DOHH2 (cell line): ENCODE data around the gene KCNMA1.

ENCODE experiments used
- EZH2phosphoT487 ChIP-seq: fragments of 200-600 bp; sonication (generic); IDR thresholded peaks from 2 replicates; pipeline ENCODE4 v1.6.1; 2017; ENCODE audit warnings: borderline replicate concordance, mild to moderate bottlenecking, antibody characterized with exemption, low read length, moderate library complexity, mixed read lengths
- TF ChIP-seq, protein P1 (sequence below): fragments of 200-600 bp; sonication (generic); IDR thresholded peaks from one replicate; pipeline ENCODE4 v1.5.1; 2014; ENCODE audit warnings: antibody characterized with exemption, mild to moderate bottlenecking, low read depth, low read length; ENCODE audit not compliant: poor library complexity, severe bottlenecking

DNA sequence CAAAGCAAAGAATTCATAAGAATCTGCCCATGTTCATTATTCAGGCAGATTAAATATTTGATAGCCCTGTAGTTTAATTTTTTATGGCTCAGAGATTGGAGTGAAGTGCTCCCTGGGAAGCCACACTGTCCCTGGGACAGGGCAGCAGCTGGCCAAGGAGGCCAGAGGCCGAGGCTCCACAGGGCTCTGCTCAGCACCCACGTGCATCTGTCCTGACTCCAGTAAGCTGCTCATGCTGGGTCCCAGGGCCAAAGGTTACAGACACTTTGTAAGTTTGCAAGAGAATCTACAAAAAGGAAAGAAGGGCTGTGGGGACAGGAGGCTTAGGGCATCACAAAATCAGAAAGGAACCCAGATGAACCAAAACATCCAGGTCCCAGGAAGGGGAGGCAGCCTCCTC is 155.5 kb downstream of the KCNMA1 start:
- TF ChIP-seq, protein P1, sequence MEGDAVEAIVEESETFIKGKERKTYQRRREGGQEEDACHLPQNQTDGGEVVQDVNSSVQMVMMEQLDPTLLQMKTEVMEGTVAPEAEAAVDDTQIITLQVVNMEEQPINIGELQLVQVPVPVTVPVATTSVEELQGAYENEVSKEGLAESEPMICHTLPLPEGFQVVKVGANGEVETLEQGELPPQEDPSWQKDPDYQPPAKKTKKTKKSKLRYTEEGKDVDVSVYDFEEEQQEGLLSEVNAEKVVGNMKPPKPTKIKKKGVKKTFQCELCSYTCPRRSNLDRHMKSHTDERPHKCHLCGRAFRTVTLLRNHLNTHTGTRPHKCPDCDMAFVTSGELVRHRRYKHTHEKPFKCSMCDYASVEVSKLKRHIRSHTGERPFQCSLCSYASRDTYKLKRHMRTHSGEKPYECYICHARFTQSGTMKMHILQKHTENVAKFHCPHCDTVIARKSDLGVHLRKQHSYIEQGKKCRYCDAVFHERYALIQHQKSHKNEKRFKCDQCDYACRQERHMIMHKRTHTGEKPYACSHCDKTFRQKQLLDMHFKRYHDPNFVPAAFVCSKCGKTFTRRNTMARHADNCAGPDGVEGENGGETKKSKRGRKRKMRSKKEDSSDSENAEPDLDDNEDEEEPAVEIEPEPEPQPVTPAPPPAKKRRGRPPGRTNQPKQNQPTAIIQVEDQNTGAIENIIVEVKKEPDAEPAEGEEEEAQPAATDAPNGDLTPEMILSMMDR: no peak
- no peak for TF ChIP-seq EZH2phosphoT487
